ENCODE data around the gene MCM7. TPM values are rescaled to one million over a fixed set of nuclear protein-coding genes. Genes with fewer than 3 reads are reported as not detected.
A peak's percentile ranks its signal among the peaks of the same experiment; 100 is the strongest.

MCM7 gene
- total and polyA plus RNA-seq, 2 of the 4 experiments (the other 2 are of a cell fraction): 104 to 137 TPM

- TF ChIP-seq ELK1 (IDR thresholded peaks at IDR 0.05; ENCODE audit: borderline replicate concordance, low read depth, low read length) (no peak), RAD21 (IDR thresholded peaks at IDR 0.05; ENCODE audit: low read length) (no peak), POLR2A (IDR thresholded peaks at IDR 0.05; ENCODE audit: low read depth, low read length) (peak; percentile 61; the same call in 1 of the 2 replicates)
These were observed 2.0 kb upstream of the MCM7 start (continued) for GRCh38 chr7:100102950-100103840.
